ENCODE results near the gene PIR. TPM values are rescaled to one million over a fixed set of nuclear protein-coding genes. Genes with fewer than 3 reads are reported as not detected.

PIR gene
- total RNA-seq, 1 donor from 2014 or later: 53.4 TPM

DNA sequence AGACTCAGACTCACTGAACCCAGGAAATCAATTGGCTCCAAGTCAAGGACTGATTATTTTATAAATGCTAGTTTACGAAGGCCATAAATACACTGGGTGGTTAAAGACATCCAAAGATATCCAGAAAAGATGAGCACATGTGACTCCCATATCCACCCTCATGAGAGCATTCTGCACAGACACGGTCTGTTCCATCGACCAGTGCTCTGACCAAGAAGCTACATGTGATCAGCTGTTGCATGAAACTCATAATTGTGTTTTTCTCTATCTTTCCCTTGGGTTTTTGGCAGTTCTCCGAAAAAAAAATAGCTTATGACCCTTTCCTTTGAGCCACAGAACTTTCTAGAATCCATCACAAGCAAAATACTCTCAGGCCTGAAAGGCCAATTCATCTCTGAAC is 2.7 kb upstream of the PIR start:
- Mint-ChIP-seq H3K36me3 (ENCODE audit: low read depth) (peaks cover 6% of the 10 kb centered on the region), H3K9me3 (peaks cover 2% of the 10 kb centered on the region), H3K4me3 (no peak overlapping the region), H3K4me1 (peaks cover 32% of the 10 kb centered on the region), H3K27me3 (ENCODE audit: low read depth) (no peaks in the 10 kb centered on the region), H3K27ac (ENCODE audit: unreplicated experiment) (no peak overlapping the region)
- TF ChIP-seq, protein P1, sequence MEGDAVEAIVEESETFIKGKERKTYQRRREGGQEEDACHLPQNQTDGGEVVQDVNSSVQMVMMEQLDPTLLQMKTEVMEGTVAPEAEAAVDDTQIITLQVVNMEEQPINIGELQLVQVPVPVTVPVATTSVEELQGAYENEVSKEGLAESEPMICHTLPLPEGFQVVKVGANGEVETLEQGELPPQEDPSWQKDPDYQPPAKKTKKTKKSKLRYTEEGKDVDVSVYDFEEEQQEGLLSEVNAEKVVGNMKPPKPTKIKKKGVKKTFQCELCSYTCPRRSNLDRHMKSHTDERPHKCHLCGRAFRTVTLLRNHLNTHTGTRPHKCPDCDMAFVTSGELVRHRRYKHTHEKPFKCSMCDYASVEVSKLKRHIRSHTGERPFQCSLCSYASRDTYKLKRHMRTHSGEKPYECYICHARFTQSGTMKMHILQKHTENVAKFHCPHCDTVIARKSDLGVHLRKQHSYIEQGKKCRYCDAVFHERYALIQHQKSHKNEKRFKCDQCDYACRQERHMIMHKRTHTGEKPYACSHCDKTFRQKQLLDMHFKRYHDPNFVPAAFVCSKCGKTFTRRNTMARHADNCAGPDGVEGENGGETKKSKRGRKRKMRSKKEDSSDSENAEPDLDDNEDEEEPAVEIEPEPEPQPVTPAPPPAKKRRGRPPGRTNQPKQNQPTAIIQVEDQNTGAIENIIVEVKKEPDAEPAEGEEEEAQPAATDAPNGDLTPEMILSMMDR (conservative IDR thresholded peaks at IDR 0.05): no peak
- no peak for DNase-seq (ENCODE audit: low read depth, low spot score)

DNA sequence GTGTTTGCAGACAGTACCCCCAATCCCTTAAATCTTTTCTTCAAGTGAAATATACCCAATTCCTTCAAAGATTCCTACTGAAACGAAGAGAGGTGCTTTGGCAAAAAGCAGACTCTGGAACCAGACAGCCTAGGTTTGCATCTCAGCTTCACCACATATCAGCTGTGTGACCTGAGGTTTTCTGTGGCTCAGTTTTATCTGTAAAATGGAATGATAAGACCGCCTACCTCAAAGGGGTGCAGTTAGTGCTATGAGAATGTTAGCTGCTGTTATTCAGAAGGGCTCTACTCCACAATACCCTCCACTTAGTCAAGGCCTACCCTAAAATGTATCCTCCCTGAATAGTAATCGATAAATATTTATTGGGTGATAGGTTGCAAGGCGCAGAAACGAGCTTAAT is 664 bp downstream of the PIR start:
- H3K36me3 Mint-ChIP-seq (ENCODE audit: low read depth): peaks cover 23% of the 10 kb centered on the region
- peaks cover 31% of the 10 kb centered on the region for H3K4me1 Mint-ChIP-seq
- peak overlapping the region; percentile 96 for H3K4me3 Mint-ChIP-seq
- H3K27me3 Mint-ChIP-seq (ENCODE audit: low read depth): no peaks in the 10 kb centered on the region
- no peaks in the 10 kb centered on the region for H3K9me3 Mint-ChIP-seq
- H3K27ac Mint-ChIP-seq (ENCODE audit: unreplicated experiment): peak overlapping the region; percentile 99
- TF ChIP-seq, protein P1 (conservative IDR thresholded peaks at IDR 0.05): no peak
- no peak for DNase-seq (ENCODE audit: low read depth, low spot score)

GRCh38 chrX:15483891-15484290 is 9.2 kb downstream of the PIR start:
- Mint-ChIP-seq H3K27ac (ENCODE audit: unreplicated experiment) (peak overlapping the region; percentile 57), H3K36me3 (ENCODE audit: low read depth) (peaks cover 52% of the 10 kb centered on the region), H3K9me3 (peaks cover 9% of the 10 kb centered on the region), H3K4me3 (no peak overlapping the region), H3K4me1 (peaks cover 8% of the 10 kb centered on the region), H3K27me3 (ENCODE audit: low read depth) (no peaks in the 10 kb centered on the region)
- no peak for DNase-seq (ENCODE audit: low read depth, low spot score)
- TF ChIP-seq, protein P1 (conservative IDR thresholded peaks at IDR 0.05): no peak

GRCh38 chrX:15475486-15475885 is 17.6 kb downstream of the PIR start:
- no peak overlapping the region for H3K4me3 Mint-ChIP-seq
- DNase-seq (ENCODE audit: low read depth, low spot score): no peak
- peaks cover 5% of the 10 kb centered on the region for H3K9me3 Mint-ChIP-seq
- H3K36me3 Mint-ChIP-seq (ENCODE audit: low read depth): peaks cover 21% of the 10 kb centered on the region
- TF ChIP-seq, protein P1 (conservative IDR thresholded peaks at IDR 0.05): no peak
- H3K27ac Mint-ChIP-seq (ENCODE audit: unreplicated experiment): no peak overlapping the region
- no peaks in the 10 kb centered on the region for H3K27me3 Mint-ChIP-seq (ENCODE audit: low read depth)
- peaks cover 12% of the 10 kb centered on the region for H3K4me1 Mint-ChIP-seq

DNA sequence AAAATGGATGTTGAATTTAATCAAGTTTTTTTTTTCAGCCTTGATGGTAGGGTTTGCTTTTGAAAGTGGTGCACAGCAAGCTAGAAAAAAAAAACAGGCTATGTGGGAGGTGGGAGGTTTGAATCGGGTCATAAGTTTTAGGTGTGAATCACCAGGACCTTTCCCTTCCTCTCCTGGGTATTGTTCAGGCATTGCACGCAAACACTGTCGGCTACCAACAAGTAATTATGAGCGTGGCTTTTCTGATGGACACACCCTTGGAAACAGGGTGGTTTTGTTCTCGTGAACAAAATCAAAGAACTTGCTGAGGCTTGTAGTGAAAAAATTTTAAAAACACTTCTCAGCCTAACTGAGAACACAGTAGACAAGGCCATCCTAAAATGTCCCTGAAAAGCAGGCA is 18.1 kb downstream of the PIR start:
- Mint-ChIP-seq H3K27me3 (ENCODE audit: low read depth) (no peaks in the 10 kb centered on the region), H3K4me1 (peaks cover 12% of the 10 kb centered on the region), H3K4me3 (no peak overlapping the region), H3K9me3 (no peaks in the 10 kb centered on the region), H3K36me3 (ENCODE audit: low read depth) (peaks cover 16% of the 10 kb centered on the region), H3K27ac (ENCODE audit: unreplicated experiment) (no peak overlapping the region)
- TF ChIP-seq, protein P1 (conservative IDR thresholded peaks at IDR 0.05): no peak
- no peak for DNase-seq (ENCODE audit: low read depth, low spot score)

DNA sequence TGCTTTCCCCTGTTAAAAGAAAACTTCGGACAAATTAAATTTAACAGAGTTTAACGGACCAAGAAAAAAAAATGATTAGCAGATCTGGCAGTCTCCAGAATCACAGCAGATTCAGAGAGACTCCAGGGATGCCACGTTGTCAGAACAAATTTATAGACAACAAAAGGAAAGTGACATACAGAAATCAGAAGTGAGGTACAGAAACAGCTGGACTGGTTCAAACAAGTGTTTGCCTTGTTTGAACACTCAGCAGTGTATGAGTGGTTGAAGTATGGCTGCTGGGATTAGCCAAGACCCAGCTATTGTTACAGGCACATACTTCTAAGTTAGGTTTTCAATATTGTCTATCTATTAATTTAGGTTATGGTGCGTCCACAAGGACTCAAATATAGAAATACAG is 19.1 kb downstream of the PIR start:
- peaks cover 12% of the 10 kb centered on the region for H3K4me1 Mint-ChIP-seq
- no peak overlapping the region for H3K27ac Mint-ChIP-seq (ENCODE audit: unreplicated experiment)
- no peaks in the 10 kb centered on the region for H3K27me3 Mint-ChIP-seq (ENCODE audit: low read depth)
- DNase-seq (ENCODE audit: low read depth, low spot score): no peak
- TF ChIP-seq, protein P1 (conservative IDR thresholded peaks at IDR 0.05): no peak
- H3K36me3 Mint-ChIP-seq (ENCODE audit: low read depth): peaks cover 13% of the 10 kb centered on the region
- no peak overlapping the region for H3K4me3 Mint-ChIP-seq
- H3K9me3 Mint-ChIP-seq: no peaks in the 10 kb centered on the region

All from neural crest cell (in vitro differentiated cells).